ENCODE results near the gene AURKAIP1. TPM values are rescaled to one million over a fixed set of nuclear protein-coding genes. Genes with fewer than 3 reads are reported as not detected.

AURKAIP1 gene
- total and polyA plus RNA-seq, 3 experiments from 2014 or later, result 157 to 169 (median 159) TPM

DNA sequence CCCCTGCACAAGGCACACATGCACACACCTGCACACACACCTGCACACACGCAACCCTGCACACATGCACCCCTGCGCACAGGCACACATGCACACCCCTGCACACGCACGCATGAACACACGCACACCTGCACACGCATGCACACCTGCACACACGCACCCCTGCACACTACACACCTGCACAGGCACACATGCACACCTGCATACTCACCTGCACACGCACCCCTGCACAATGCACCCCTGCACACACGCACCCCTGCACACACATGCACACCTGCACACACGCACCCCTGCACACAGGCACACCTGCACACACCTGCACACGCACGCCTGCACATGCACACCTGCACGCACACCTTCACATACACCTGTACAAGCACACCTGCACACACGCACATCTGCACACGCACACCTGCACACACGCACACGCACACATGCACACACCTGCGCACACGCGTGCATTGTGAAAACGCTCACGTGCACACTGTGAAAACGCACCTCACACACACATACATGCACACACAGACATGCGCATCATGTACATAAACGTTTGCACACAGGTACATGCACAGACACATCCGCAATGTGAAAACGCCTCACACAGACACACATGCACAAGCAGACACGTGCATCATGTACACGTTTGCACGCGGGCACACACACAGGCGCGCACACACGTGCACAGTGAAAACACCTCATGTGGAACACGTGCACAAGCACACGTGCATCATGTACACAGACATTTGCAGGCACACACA lies 34.0 kb downstream of the AURKAIP1 start:
- CTCF ChIA-PET, result no interaction called here
- no peak for DNase-seq
- peaks cover 0 to 25% (median 11%) of the 10 kb centered on the region in 3 donors for H3K36me3 Mint-ChIP-seq
- POLR2A ChIA-PET, result no interaction called here
- Histone ChIP-seq H3K27me3 (ENCODE audit: insufficient read depth, low read length, poor library complexity, severe bottlenecking) (no peaks in the 10 kb centered on the region), H3K9me3 (ENCODE audit: low read length) (no peaks in the 10 kb centered on the region), H3K36me3 (ENCODE audit: insufficient read depth, low read length) (no peaks in the 10 kb centered on the region), H3K4me3 (ENCODE audit: low read length) (no peak overlapping the region), H3K4me1 (ENCODE audit: insufficient read depth, low read length) (no peaks in the 10 kb centered on the region), H3K27ac (ENCODE audit: low read depth, low read length) (no peak overlapping the region)
- H3K4me3 Mint-ChIP-seq, result no peak overlapping the region
- no peaks in the 10 kb centered on the region for H3K9me3 Mint-ChIP-seq
- peaks cover 0 to 6% (median 2%) of the 10 kb centered on the region in 3 donors for H3K4me1 Mint-ChIP-seq
- H3K27ac Mint-ChIP-seq, result peak overlapping the region in 2 of 8 donors; percentile 29 to 50
- H3K27me3 Mint-ChIP-seq, result no peaks in the 10 kb centered on the region

DNA sequence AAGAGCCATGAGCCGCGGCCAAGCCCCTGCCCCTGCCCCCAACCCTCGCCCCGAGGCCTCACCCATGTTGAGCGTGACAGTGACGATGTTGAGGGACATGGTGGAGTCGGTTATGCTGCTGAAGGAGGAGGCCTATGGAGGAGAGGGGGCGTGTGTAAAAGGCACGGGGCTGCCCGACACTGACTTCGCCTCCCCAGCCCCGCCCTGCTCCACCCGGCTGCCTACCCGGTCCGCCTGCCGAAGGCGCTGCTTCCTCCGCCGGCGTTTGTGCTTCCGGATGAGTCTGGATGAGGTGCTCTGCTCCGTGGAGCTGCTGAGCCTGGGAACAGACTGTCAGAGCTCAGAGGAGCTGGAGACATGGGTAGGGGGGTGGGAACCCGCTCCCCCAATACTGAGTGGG lies 34.8 kb downstream of the AURKAIP1 start:
- no peaks in the 10 kb centered on the region for H3K9me3 Mint-ChIP-seq
- peaks cover 0 to 6% (median 0%) of the 10 kb centered on the region in 3 donors for H3K4me1 Mint-ChIP-seq
- Histone ChIP-seq H3K4me3 (ENCODE audit: low read length) (no peak overlapping the region), H3K4me1 (ENCODE audit: insufficient read depth, low read length) (no peaks in the 10 kb centered on the region), H3K36me3 (ENCODE audit: insufficient read depth, low read length) (no peaks in the 10 kb centered on the region), H3K27ac (ENCODE audit: low read depth, low read length) (no peak overlapping the region), H3K9me3 (ENCODE audit: low read length) (no peaks in the 10 kb centered on the region), H3K27me3 (ENCODE audit: insufficient read depth, low read length, poor library complexity, severe bottlenecking) (no peaks in the 10 kb centered on the region)
- ChIA-PET CTCF (no interaction called here), POLR2A (no interaction called here)
- H3K27ac Mint-ChIP-seq, result peak overlapping the region in 1 of 8 donors; percentile 50
- H3K4me3 Mint-ChIP-seq, result no peak overlapping the region
- H3K27me3 Mint-ChIP-seq, result no peaks in the 10 kb centered on the region
- peaks cover 0 to 25% (median 11%) of the 10 kb centered on the region in 3 donors for H3K36me3 Mint-ChIP-seq
- no peak for DNase-seq

DNA sequence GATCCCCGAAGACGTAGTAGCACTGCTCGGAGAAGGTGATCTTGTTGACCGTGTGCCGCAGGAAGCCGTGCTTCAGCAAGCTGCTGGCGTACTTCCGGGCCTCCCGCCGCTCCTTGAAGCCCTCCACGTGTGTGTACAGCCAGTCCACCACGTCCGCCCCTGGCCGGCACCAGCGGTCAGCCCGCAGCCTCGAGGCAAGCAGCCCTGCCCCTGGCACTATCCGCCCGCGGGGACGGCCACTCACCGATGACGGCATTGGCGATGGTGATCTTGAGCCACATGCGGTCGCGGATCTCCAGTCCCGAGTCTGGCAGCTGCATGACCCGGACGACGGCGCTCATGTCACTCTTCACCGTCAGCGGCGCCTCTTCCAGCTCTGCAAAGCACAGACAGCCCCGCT lies 36.7 kb downstream of the AURKAIP1 start:
- ChIA-PET CTCF (no interaction called here), POLR2A (no interaction called here)
- Histone ChIP-seq H3K36me3 (ENCODE audit: insufficient read depth, low read length) (no peaks in the 10 kb centered on the region), H3K27me3 (ENCODE audit: insufficient read depth, low read length, poor library complexity, severe bottlenecking) (no peaks in the 10 kb centered on the region), H3K4me1 (ENCODE audit: insufficient read depth, low read length) (no peaks in the 10 kb centered on the region), H3K4me3 (ENCODE audit: low read length) (no peak overlapping the region), H3K27ac (ENCODE audit: low read depth, low read length) (no peak overlapping the region), H3K9me3 (ENCODE audit: low read length) (no peaks in the 10 kb centered on the region)
- Mint-ChIP-seq H3K4me3 (no peak overlapping the region), H3K27ac (no peak overlapping the region), H3K27me3 (no peaks in the 10 kb centered on the region), H3K36me3 (peaks cover 0 to 25% (median 11%) of the 10 kb centered on the region in 3 donors), H3K9me3 (no peaks in the 10 kb centered on the region), H3K4me1 (peaks cover 0 to 6% (median 0%) of the 10 kb centered on the region in 3 donors)
- no peak for DNase-seq

DNA sequence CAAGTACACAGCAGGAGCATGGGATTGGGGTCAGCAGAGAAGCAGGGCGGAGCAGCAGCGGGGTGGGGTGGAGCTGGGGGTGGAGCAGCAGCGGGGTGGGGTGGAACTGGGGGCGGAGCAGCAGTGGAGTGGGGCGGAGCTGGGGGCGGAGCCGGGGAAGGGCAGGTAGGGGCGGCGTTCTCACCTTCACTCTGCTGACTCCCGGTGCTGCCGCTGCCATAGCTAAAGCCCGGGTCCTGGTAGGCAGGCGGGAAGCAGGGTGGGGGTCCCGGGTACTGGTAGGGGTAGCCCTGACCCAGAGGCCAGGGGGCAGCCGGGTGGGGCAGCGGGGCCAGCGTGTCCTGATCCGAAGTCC lies 37.2 kb downstream of the AURKAIP1 start:
- H3K36me3 Mint-ChIP-seq, result peaks cover 0 to 25% (median 11%) of the 10 kb centered on the region in 3 donors
- H3K36me3 ChIP-seq (ENCODE audit: insufficient read depth, low read length), result no peaks in the 10 kb centered on the region
- H3K27me3 ChIP-seq (ENCODE audit: insufficient read depth, low read length, poor library complexity, severe bottlenecking), result no peaks in the 10 kb centered on the region
- no peak overlapping the region for H3K27ac Mint-ChIP-seq
- no peaks in the 10 kb centered on the region for H3K9me3 ChIP-seq (ENCODE audit: low read length)
- no peak overlapping the region for H3K4me3 Mint-ChIP-seq
- H3K27ac ChIP-seq (ENCODE audit: low read depth, low read length), result no peak overlapping the region
- POLR2A ChIA-PET, result no interaction called here
- CTCF ChIA-PET, result no interaction called here
- no peaks in the 10 kb centered on the region for H3K4me1 ChIP-seq (ENCODE audit: insufficient read depth, low read length)
- H3K4me1 Mint-ChIP-seq, result peaks cover 0 to 6% (median 0%) of the 10 kb centered on the region in 3 donors
- no peaks in the 10 kb centered on the region for H3K27me3 Mint-ChIP-seq
- DNase-seq, result no peak
- H3K4me3 ChIP-seq (ENCODE audit: low read length), result no peak overlapping the region
- H3K9me3 Mint-ChIP-seq, result no peaks in the 10 kb centered on the region

DNA sequence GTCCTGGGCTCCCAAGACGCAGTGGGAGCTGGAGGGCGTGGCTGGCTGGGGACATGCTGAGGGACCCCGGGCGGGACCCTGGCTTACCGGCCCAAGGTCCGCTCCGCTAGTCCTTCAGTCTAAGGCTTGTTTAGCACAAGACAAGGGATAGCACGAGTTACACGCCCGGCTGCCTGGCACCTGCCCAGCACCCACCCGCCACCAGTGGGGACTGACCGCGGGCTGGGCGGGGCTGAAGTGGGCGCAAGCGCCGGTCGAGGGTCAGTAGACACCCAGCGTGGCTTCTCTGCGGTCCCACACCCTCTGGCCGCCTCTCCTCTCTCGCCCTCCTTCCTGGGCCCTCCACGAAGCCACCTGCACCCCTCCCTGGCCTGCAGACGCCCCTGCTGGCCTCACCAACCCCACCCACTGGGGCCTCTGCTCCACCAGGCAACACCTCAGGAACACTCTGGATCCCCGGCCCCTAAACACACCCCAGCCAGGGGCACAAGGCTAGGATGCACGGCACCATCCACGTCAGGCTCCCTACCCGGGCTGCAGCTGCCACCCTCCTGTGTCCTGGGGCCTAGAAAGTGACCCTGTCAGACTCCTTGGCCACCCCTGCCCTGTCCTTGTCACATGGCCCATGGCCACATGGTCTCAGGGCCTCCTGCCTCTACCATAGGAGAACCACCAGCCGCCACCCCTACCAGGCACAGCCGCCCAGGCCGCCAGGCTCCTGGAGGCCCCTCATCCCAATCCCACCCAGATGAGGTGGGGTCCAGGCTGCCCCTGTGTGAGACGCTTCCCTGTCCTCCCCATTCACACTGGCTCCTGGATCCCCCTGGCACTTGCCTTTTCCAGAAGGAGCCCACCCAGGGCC lies 37.8 kb downstream of the AURKAIP1 start:
- no peak overlapping the region for H3K27ac ChIP-seq (ENCODE audit: low read depth, low read length)
- no peaks in the 10 kb centered on the region for H3K27me3 Mint-ChIP-seq
- peaks cover 0 to 25% (median 11%) of the 10 kb centered on the region in 3 donors for H3K36me3 Mint-ChIP-seq
- no peaks in the 10 kb centered on the region for H3K27me3 ChIP-seq (ENCODE audit: insufficient read depth, low read length, poor library complexity, severe bottlenecking)
- H3K9me3 Mint-ChIP-seq, result no peaks in the 10 kb centered on the region
- DNase-seq, result no peak
- peaks cover 0 to 6% (median 0%) of the 10 kb centered on the region in 3 donors for H3K4me1 Mint-ChIP-seq
- CTCF ChIA-PET, result no interaction called here
- H3K4me3 Mint-ChIP-seq, result no peak overlapping the region
- H3K4me1 ChIP-seq (ENCODE audit: insufficient read depth, low read length), result no peaks in the 10 kb centered on the region
- no peaks in the 10 kb centered on the region for H3K9me3 ChIP-seq (ENCODE audit: low read length)
- POLR2A ChIA-PET, result no interaction called here
- no peak overlapping the region for H3K27ac Mint-ChIP-seq
- no peak overlapping the region for H3K4me3 ChIP-seq (ENCODE audit: low read length)
- no peaks in the 10 kb centered on the region for H3K36me3 ChIP-seq (ENCODE audit: insufficient read depth, low read length)

DNA sequence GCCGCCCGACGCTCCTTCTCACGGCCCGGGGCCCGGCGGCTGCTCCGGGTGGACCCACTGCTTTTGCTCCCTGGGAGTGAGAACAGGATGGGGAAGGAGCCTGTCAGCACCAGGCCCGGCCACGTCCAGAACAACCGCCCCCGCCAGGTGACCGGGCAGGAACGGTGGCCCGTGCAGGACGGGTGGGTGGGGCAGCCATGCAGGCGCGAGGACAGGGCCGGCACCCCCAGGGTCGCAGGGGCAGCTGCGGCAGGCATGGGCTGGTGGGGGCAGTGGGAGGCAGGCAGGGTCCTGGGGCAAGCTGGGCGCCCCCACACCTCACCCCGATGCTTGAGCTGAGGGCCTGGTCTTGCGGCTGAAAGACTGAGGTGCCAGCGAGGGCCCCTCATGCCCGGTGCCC lies 38.6 kb downstream of the AURKAIP1 start:
- no peaks in the 10 kb centered on the region for H3K4me1 ChIP-seq (ENCODE audit: insufficient read depth, low read length)
- peaks cover 0 to 25% (median 11%) of the 10 kb centered on the region in 3 donors for H3K36me3 Mint-ChIP-seq
- no peak overlapping the region for H3K27ac ChIP-seq (ENCODE audit: low read depth, low read length)
- no peak overlapping the region for H3K27ac Mint-ChIP-seq
- H3K4me3 ChIP-seq (ENCODE audit: low read length), result no peak overlapping the region
- no peak for DNase-seq
- no peaks in the 10 kb centered on the region for H3K27me3 ChIP-seq (ENCODE audit: insufficient read depth, low read length, poor library complexity, severe bottlenecking)
- H3K27me3 Mint-ChIP-seq, result no peaks in the 10 kb centered on the region
- POLR2A ChIA-PET, result no interaction called here
- no peak overlapping the region for H3K4me3 Mint-ChIP-seq
- no peaks in the 10 kb centered on the region for H3K36me3 ChIP-seq (ENCODE audit: insufficient read depth, low read length)
- CTCF ChIA-PET, result no interaction called here
- H3K4me1 Mint-ChIP-seq, result peaks cover 0 to 6% (median 0%) of the 10 kb centered on the region in 3 donors
- no peaks in the 10 kb centered on the region for H3K9me3 Mint-ChIP-seq
- no peaks in the 10 kb centered on the region for H3K9me3 ChIP-seq (ENCODE audit: low read length)

DNA sequence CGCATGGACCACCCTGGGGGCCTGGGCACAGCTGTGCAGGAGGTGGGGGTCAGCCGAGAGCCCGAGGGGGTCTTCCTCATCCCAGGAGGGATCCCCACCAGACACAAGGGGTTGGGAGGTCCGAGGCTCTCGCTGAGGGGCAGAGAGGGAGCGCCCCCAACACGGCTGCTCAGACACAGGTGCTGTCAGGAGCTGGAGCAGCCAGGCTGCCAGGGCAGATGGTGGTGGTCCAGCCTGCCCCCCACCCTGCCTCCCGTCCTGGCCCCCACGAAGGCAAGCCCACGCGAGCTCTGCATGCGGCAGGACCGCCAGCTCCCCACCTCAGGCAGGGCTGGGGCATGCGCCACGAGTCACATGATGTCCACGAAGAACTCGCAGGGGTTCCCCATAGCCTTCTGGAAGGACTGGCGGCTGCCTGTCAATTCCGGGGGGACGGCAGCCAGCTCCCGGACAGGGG lies 39.2 kb downstream of the AURKAIP1 start:
- peaks cover 0 to 19% (median 5%) of the 10 kb centered on the region in 3 donors for H3K36me3 Mint-ChIP-seq
- H3K4me3 Mint-ChIP-seq, result no peak overlapping the region
- Histone ChIP-seq H3K9me3 (ENCODE audit: low read length) (no peaks in the 10 kb centered on the region), H3K4me3 (ENCODE audit: low read length) (no peak overlapping the region), H3K27me3 (ENCODE audit: insufficient read depth, low read length, poor library complexity, severe bottlenecking) (no peaks in the 10 kb centered on the region), H3K4me1 (ENCODE audit: insufficient read depth, low read length) (no peaks in the 10 kb centered on the region), H3K36me3 (ENCODE audit: insufficient read depth, low read length) (no peaks in the 10 kb centered on the region), H3K27ac (ENCODE audit: low read depth, low read length) (no peak overlapping the region)
- H3K9me3 Mint-ChIP-seq, result no peaks in the 10 kb centered on the region
- no peak for DNase-seq
- peaks cover 0 to under 1% (median 0%) of the 10 kb centered on the region in 3 donors for H3K4me1 Mint-ChIP-seq
- CTCF ChIA-PET, result no interaction called here
- POLR2A ChIA-PET, result no interaction called here
- no peak overlapping the region for H3K27ac Mint-ChIP-seq
- no peaks in the 10 kb centered on the region for H3K27me3 Mint-ChIP-seq

DNA sequence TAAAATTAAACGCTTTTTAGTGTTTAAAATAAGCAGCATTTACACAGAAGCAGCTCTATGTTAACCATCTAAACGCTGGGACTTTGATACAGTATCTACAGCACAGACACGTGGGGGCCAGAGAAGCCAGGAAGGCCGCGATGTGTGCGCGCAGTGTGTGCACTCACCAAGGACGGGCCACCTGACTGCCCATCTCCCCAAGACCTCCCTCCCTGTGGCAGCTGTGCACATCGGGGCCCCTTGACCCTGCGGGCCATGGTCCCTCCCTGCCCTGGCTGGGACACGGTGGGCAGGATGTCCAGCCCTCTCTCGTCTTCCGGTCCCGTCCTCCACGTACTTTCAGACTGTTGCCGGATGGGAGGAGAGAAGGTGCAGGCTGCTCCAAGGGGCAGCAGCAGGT lies 39.7 kb downstream of the AURKAIP1 start:
- H3K27me3 ChIP-seq (ENCODE audit: insufficient read depth, low read length, poor library complexity, severe bottlenecking), result no peaks in the 10 kb centered on the region
- no peaks in the 10 kb centered on the region for H3K9me3 Mint-ChIP-seq
- POLR2A ChIA-PET, result no interaction called here
- H3K9me3 ChIP-seq (ENCODE audit: low read length), result no peaks in the 10 kb centered on the region
- H3K36me3 ChIP-seq (ENCODE audit: insufficient read depth, low read length), result no peaks in the 10 kb centered on the region
- no peak overlapping the region for H3K27ac ChIP-seq (ENCODE audit: low read depth, low read length)
- no peaks in the 10 kb centered on the region for H3K4me1 Mint-ChIP-seq
- no peak overlapping the region for H3K27ac Mint-ChIP-seq
- CTCF ChIA-PET, result no interaction called here
- no peaks in the 10 kb centered on the region for H3K27me3 Mint-ChIP-seq
- peaks cover 0 to 14% (median 1%) of the 10 kb centered on the region in 3 donors for H3K36me3 Mint-ChIP-seq
- no peak overlapping the region for H3K4me3 Mint-ChIP-seq
- no peak overlapping the region for H3K4me3 ChIP-seq (ENCODE audit: low read length)
- DNase-seq, result no peak
- H3K4me1 ChIP-seq (ENCODE audit: insufficient read depth, low read length), result no peaks in the 10 kb centered on the region
